GM20431 (cell line): ENCODE results near the gene BDKRB1.

Source experiments
- in situ Hi-C: fragments of 300-500 bp; cut with MseI, MboI; formaldehyde crosslinking; loops from one replicate; pipeline ENCODE4 v1.15.0; 2020; ENCODE audit warnings: low sequenced_read_pairs; ENCODE audit not compliant: unreplicated experiment

BDKRB1 gene

DNA sequence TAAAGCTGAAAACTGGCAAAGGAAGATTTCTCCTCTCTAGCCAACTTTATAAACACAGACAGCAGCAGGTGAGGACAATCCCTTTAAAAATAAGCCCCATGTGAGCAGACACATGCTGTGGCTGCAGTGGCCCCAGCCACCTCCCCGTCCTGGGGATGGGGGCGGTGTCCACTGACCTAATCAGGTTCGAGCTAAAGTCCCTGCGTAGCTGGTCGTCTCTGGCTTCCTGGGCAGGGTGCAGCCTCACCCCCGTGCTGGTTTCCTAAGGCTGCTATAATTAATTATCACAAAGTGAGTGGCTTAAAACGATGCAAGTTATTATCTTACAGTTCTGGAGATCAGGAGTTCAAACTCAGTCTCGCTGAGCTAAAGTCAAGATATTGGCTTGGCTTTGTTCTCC lies 1.0 kb downstream of the BDKRB1 start:
- in situ Hi-C loops: no loop called here

DNA sequence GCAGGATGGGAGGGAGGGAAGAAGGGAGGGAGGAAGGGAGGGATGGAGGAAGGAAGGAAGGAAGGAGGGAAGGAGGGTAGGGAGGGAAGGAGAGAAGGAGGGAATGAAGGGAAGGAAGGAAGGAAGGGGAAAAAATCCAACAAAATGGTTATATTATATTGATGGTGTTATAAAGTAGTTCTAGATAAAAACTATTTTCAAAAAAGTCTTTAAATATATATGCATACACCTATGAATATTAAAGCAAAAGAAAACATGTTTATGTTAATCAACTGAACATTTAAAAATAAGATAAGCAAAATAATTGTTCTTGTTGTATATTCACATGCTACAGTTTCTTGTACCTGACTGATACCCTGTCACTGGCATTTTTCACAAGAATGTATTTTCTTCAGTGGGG lies 1.9 kb downstream of the BDKRB1 start:
- in situ Hi-C loops: no loop called here

DNA sequence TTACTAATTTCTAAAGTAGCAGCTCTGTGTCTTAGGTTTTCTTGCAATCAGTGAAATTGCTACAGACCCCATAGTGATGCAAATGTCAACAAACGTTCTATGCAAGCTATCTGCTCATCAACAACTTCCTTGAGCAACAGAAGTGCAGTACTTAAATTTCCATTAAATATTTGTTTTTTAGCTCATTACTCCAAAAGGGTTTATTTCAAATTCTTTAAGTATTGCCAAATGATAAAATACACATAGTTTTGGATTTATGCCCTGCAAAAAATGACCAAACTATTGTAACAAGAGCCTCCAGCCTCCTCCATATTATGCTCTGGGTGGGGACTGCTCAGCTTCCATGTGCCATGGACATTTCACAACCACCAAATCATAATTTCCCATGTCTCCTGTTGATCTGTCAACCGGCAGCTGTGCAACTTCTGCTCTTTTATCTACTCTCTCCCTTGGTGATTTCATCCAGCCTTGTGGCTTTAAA lies 4.4 kb downstream of the BDKRB1 start:
- in situ Hi-C loops: loop anchor here (10.0 kb wide), 1 partner anchor 156 kb away; no protein-coding TSS in a partner anchor

DNA sequence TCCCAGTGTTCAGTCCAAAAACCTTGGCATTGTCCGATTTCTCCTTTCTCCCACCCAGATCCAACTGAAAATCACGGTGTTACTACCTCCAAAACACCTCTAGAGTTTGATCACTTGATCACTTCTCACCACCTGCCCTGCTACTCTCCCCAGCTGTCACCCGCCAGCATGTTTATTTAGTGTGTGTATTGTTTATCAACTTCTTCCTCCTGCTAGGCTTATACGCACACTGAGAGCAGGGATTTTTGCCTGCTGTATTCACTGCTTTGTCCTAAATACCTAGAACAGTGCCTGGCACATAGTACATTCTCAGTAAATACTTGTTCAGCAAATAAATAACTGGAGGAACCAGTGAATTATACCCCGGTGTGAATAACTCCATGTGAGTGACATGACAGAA lies 5.0 kb downstream of the BDKRB1 start:
- in situ Hi-C loops: loop anchor here (10.0 kb wide), 1 partner anchor 156 kb away; no protein-coding TSS in a partner anchor

DNA sequence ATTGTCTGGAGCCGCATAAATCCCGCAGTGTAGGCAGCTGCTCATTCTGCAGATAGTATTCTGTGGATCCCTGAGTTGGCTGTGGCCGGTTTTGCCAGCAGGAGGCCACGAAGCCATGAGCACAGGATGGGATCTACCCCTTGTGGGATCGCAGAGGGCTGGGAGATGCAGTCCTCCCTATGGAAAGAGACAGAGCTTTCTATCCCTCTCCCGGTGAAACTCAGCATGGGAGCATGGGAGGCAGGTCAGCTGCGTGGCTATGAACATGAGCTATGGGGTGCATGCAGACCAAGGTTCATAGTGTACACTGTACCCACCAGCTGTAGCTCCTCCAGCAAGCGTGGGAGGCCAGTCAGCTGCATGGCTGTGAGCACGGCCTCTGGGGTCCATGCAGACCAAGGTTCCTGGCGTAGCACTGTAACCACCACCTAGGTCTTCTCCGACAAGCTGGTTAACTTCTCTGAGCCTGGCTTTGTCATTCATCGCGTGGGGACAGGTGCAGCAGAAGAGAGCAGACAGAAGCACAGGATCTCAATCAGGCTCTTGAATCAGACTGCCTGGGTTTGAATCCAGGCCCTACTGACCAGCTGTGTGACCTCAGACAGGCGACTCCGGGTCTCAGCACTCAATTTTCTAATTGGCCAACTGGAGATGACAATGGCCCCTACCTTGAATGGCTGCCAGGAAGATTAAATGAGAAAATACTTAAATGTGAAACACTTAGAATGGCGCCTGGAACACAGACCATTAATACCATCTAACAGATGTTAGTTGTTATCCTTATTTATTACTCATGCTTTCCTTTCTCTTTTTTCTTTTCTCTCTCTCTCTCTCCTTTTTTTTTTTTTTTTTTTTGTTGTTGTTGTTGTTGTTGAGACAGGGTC lies 6.0 kb downstream of the BDKRB1 start:
- in situ Hi-C loops: loop anchor here (10.0 kb wide), 1 partner anchor 157 kb away; no protein-coding TSS in a partner anchor

DNA sequence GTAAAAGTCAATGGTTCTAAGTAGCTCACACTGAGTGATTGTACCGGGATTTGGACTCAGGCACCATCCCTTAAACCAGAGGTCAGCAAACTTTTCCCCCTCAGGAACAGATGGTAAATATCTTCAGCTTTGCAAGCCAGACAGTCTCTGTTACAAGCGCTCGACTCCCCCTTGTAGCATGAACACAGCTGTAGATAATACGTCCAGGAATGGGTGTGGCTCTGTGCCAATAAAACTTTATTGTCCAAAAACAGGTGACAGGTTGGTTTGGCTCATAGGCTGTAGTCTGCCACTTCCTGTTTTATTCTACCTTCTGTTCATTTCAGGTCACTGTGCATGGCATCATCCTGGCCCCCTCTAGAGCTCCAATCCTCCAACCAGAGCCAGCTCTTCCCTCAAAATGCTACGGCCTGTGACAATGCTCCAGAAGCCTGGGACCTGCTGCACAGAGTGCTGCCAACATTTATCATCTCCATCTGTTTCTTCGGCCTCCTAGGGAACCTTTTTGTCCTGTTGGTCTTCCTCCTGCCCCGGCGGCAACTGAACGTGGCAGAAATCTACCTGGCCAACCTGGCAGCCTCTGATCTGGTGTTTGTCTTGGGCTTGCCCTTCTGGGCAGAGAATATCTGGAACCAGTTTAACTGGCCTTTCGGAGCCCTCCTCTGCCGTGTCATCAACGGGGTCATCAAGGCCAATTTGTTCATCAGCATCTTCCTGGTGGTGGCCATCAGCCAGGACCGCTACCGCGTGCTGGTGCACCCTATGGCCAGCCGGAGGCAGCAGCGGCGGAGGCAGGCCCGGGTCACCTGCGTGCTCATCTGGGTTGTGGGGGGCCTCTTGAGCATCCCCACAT lies 7.6 kb downstream of the BDKRB1 start:
- in situ Hi-C loops: loop anchor here (10.0 kb wide), 1 partner anchor 159 kb away; no protein-coding TSS in a partner anchor

DNA sequence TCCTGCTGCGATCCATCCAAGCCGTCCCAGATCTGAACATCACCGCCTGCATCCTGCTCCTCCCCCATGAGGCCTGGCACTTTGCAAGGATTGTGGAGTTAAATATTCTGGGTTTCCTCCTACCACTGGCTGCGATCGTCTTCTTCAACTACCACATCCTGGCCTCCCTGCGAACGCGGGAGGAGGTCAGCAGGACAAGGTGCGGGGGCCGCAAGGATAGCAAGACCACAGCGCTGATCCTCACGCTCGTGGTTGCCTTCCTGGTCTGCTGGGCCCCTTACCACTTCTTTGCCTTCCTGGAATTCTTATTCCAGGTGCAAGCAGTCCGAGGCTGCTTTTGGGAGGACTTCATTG lies 8.2 kb downstream of the BDKRB1 start:
- in situ Hi-C loops: loop anchor here (10.0 kb wide), 1 partner anchor 159 kb away; no protein-coding TSS in a partner anchor

DNA sequence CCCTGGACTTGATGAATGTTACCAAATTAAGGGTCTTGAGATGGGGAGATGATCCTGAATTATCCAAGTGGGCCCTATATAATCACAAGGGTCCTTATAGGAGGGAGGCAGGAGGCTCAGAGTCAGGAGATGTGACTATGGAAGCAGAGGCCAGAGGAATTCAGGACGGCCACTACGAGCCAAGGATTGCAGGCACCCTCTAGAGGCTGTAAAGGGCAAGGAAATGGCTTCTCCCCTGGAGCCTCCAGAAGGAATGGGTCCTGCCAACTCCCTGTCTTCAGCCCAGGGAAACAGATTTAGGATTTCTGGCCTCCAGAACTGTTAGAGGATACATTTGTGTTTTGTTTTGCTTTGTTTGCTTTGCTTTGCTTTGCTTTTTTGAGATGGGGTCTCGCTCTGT lies 8.8 kb downstream of the BDKRB1 start:
- in situ Hi-C loops: loop anchor here (10.0 kb wide), 1 partner anchor 160 kb away; no protein-coding TSS in a partner anchor

DNA sequence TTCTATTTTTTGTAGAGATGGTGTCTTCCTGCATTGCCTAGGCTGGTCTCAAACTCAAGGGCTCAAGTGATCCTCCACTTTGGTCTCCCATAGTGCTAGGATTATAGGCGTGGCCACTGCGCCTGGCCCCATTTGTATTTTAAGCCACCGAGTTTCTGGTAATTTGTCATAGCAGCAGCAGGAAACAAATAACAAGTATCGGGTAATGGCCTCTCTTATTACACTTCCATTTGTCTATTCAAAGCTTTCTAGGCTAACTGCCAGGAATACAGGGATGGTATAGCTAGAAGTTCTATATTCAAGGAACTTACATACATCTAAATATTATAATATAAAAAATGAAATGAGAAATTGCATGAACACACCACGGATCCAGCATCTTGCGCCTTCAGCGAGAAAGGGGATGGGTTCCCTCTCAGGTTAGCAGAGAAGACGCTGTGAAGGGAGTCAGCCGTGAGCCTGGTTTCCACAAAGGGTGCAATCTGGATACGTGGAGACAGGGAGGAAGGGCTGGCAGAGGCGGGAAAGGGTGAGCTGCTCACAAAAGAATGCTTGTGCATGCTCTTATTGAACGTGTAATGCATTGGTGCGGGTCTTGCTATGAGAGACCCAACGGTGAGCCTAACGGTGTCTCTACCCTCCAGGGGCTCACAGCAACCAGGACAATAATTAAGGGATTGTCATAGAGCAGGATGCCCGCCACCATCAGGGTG lies 9.5 kb downstream of the BDKRB1 start:
- in situ Hi-C loops: loop anchor here (10.0 kb wide), 1 partner anchor 161 kb away; no protein-coding TSS in a partner anchor

DNA sequence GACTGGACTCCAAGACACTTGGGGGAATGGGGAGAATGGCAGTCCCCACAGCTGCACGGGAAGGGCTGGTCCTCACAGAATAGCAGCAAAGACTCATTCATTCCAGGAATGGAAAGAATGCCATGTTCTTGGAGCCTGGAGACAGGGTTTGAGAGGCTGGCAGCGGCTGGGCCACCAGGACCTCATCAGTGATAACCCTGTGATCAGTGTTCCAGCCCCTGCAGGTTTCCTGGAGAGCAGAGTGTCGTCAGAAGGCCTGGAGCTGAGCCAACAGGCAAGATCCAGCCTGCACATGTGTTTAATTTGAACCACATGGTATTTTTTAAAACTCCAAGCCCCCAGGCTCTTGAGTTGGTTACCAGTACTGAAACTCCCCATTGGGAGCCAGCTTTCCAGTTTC lies 11.3 kb downstream of the BDKRB1 start:
- in situ Hi-C loops: loop anchor here (10.0 kb wide), 1 partner anchor 163 kb away; no protein-coding TSS in a partner anchor

DNA sequence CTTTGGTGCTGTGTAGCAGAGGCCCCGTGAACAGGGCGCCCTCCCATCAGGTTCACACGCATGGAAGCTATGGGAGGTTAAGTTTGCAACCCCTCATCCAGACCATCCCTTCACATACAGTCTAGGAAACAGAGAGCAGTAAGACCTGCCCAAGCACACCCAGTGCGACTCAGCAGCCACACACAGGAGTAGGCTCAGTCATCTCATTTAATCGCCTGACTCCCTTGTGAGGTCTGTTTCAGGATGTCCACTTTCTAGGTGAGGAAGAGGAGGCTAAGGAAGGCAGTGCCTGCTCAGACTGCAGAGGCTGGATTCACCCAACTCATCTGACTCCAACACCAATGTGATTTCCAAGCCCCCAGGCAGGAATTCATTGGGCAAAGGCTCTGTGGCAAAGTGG lies 11.9 kb downstream of the BDKRB1 start:
- in situ Hi-C loops: loop anchor here (10.0 kb wide), 1 partner anchor 163 kb away; no protein-coding TSS in a partner anchor

DNA sequence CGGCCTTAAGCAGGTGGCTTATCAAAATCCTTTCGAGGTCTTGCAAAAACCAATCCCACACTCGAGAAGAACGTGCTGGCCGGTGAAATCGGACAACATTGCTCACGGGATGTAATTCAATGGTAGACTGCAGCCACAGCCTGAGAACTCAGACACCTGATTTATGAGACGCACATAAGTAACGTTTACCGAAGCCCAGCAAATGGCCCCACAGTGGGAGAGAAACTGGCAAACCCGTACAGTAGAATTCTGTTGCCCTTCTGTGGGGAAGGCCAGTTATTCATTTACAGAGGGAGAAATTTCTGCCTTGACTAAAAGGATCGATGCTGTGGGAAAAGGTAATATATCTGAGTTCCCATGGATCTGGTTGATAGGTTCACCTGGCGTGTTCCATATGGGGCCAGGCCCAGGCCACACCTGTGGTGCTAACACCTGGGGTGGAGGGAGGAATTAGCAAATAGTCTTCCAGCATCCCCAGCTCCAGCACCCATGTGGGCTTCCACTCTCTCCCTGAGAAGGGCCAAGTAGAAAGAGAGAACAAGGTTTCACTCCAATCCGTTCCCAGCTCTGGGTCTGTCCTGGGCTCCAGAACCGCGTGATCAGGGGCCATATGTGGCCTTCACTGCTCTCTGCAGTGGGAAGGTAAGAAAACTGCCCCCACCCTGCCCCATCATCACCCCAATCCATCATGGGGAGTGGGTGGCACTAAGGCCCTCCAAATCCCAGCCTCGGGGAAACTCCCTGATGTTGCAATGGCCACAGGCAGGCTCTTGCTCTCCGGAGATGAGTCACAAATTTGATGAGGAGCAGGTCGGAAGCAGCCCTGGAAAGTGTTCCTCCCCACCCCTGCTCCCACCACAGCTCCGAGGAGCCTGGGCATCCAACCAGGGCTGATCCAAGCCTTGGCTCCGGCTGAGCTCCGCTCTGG lies 12.7 kb downstream of the BDKRB1 start:
- in situ Hi-C loops: loop anchor here (10.0 kb wide), 1 partner anchor 164 kb away; no protein-coding TSS in a partner anchor

DNA sequence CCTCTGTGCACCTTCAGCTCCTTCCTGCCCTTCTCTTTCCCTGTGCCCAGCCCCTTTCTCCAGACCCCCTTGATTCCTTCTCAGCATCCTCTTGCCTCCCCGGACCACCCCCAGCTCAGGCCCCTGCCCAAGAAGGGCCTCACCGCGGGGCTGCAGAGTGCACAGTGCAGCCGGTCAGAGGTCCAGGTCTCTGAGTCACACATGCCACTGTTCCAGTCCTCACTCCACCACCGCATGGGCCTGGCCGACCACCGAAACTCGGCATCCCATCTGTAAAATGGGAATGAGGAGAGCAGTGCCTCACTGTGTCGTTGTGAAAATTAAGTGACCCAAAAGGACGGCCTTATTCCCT lies 13.3 kb downstream of the BDKRB1 start:
- in situ Hi-C loops: loop anchor here (10.0 kb wide), 1 partner anchor 165 kb away; no protein-coding TSS in a partner anchor

DNA sequence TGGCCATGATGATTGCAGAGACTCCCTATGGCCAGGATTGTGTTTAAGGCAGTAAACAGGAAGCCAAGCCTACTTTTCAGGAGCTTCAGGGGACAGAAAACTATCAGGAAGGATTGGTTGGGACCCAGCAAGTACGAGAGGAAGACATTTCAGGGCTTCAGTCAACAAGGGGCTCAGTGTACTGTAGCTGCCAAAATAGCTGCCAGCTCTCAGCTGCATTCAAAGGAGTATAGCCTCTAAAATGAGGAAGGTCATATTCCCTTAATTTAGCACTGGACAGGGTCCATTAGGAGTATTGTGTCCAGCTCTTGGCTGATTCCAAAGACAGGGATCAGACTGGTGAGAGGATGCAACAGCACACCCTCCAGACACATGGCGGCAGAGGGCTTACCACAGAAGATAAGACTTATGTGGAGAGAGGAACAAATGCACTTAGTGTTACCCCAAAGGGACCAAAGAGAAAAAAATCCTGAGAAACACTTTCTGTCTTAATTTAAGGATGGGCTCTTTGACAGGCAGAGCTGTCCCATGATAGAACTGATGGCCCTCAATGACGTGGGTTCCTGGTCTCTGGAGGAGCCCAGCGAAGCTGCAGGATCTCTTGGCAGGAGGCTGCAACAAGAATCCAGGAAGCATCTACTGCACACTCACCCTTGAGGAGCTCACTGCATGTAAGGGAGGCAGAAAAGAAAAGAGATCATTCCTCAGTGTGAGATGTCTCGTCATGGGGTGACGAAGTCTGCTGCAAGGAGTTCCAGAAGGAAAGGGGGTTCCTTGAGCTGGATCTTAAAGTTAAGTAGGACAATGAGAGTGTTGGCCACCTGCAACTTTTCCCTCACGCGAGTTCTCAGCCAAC lies 14.8 kb downstream of the BDKRB1 start:
- in situ Hi-C loops: no loop called here

DNA sequence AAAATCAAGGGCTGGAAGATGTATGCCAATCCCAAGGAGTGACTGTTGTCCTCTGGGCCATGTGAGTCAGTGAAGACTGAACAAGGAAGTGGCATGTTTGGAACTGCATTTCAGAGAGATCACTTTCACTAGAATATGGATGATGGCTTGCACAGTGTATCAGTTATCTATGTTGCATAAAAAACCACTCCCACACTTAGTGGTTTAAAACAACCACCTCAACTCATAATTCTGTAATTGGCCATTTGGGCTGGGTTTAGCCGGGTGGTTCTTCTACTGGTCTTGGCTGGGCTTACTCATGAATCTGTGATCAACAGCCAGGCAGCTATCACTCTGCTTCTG lies 15.4 kb downstream of the BDKRB1 start:
- in situ Hi-C loops: no loop called here

DNA sequence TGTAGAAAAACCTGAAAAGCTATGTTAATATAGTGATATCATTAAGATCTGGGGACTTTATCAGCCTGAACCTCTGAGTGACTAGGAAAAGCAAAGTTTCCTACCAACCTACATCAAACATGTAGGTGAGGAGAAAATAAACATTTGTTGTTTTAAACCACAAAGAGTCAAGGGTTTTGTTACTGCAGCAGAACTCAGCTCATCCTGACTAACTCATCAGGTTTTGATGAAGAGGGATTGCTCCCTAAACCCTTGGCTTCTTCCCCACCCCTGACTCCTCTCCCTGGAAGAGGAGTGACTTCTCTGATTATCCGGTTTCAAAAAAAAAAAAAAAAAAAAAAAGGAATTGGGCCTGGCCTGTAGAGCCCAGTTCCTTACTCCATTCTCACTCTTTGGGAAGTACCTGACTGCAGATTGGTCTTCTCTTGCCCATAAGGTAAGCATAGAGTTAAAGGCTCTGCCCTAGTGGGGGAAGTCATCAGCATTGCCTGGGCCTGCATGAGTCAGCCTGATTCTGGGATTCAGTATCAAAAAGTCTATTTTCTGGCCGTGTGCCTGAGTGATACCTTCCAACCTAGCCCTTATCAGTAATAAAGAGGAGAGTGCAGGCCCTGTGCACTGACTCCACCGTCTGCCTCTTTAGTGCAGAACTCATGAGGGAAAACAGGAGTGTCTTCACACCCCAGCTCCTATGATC lies 16.9 kb downstream of the BDKRB1 start:
- in situ Hi-C loops: no loop called here

DNA sequence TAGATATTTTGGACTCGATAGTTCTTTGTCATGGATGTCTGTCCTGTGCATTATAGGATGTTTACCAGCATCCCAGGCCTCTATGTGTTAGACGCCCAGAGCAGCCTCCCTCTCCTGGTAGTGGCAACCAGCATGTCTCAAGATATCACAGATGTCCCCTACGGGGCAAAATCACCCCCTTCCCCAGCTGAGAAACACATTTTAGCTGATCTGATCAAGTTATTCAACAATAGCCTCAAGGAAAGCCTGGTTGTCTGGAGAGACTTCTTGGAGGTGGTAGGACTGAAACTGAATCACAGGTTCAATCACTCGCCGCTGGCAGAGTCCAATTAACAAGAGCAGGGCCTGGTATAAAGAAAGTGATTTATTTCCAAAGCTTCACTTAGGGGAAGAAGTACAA lies 17.6 kb downstream of the BDKRB1 start:
- in situ Hi-C loops: no loop called here
